ENCODE measurements around the gene HOXB7.

HOXB7 gene

DNA sequence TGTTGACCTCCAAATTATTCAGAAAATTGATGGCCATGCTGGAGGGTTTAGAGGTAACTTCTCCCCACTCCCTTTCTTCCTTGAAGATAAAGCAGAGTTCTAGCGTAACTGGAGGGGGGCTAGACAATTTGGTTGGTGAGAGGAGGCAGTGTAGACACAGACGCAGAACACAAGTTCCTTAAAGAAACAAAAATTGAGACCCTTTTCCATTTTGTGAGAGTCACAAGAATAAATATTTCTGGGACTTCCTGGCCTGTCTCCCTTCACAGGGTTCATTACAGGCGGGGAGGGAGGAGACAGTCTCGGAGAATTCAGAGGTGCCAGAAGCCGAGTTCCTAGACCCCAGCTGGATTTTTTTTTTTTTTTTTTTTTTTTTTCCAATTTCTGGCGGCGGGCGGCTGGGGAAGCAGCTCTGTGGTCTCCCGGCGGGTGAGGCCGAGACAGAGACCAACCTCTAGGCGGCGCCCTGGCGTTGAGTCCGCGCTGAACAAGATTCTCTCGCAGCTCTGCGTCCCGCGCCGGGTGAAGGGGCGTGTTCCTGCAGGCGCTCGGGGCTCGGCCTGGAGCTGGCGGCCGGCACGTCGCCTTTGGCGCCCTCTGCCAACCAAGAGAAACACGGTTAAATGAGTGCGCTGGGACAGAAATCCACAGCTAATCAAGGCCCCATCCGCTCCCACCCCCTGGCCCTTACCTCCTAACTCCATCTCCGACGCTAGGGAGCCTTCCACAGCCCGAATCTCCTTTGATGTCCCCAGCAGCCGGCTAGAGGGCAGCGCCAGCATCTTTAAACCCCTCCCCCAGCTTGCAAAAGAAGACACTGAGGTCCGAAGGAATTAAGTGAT lies 25.6 kb upstream of the HOXB7 start:
- peak; percentile 25 for DNase-seq

DNA sequence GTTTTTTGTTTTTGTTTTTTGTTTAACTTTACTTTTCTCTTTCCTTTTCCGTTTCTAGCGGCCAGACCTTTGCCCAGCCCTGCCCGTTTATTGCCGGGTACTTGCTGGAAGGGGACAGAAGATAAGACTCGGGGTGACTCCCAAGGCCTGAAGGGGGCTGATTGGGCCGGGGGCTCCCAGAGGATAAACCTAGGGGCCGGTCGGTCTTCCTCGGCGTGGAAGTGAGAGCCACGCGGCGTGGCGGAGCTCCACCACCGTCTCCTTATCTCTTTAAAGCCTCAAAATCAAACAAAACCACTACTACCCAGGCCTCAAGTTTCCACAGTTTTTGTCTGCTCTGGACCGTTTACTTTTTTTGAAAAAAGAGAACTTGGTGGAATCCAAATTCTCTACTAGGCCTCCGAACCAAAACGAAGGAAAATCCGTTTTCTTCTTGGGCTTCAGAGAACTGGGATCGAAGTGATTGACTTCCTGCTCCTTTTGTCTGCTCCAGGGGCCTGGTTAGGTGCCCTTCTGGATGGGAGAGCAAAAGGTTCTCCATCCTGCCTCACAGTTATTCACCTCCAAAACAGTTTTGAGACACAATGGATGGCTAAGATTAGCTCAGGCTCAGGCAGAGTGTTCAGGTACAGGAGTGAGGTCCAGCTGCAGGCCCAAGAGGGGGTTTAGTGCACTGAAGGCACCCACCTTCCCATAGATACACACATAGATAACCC lies 23.8 kb upstream of the HOXB7 start:
- DNase-seq, result no peak

DNA sequence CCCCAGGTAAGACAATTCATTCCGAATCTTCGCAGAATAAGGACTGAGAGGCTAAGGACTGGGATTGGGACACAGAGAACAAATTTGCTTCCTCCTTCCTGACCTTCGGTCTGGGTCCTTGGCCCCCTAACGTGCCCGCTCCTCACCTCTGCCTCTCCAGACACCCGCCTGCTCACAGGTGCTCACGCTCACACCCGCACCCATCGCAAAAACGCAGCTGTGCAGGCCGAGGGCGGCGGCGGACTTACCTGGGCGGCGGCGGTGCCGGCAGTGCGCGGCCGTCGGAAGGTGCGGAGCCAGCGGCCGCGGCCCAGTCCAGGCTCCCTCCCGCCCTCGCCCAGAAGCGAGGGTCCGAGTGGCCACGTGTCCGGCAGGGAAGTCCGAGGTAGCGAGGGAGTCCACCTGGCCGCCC lies 22.5 kb upstream of the HOXB7 start:
- no peak for DNase-seq

DNA sequence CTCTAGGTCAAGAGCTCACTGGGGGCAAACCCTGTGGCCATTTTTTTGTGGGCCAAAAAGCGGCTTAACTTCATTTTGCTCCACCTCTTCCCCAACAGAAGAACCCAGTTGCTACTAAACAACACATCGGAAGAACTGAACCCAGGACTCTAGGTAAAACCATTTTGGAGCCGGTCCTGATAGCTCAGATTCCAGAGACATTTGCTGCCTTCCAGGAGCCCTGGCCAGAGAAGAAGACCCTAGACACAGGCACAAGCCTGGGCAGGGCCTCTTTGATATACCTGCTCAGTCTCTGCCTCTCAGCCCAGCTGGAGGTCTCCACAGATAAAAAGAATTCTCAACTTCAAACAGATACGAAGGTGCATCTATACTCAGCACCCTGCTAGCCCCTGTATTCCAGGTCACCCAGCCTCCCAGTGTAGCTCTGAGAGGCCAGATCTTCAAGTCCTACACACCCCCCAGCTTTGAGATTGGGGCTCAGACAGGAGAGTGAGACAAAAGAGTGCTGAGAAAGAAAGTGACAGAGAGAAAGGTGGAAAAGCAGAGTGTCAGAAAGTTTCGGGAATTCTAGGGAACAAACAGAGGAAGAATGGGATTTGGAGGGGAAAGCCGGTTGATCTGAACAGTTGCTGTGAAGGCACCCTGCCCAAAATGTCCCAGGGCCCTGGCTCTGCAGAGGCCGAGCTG lies 21.9 kb upstream of the HOXB7 start:
- no peak for DNase-seq

DNA sequence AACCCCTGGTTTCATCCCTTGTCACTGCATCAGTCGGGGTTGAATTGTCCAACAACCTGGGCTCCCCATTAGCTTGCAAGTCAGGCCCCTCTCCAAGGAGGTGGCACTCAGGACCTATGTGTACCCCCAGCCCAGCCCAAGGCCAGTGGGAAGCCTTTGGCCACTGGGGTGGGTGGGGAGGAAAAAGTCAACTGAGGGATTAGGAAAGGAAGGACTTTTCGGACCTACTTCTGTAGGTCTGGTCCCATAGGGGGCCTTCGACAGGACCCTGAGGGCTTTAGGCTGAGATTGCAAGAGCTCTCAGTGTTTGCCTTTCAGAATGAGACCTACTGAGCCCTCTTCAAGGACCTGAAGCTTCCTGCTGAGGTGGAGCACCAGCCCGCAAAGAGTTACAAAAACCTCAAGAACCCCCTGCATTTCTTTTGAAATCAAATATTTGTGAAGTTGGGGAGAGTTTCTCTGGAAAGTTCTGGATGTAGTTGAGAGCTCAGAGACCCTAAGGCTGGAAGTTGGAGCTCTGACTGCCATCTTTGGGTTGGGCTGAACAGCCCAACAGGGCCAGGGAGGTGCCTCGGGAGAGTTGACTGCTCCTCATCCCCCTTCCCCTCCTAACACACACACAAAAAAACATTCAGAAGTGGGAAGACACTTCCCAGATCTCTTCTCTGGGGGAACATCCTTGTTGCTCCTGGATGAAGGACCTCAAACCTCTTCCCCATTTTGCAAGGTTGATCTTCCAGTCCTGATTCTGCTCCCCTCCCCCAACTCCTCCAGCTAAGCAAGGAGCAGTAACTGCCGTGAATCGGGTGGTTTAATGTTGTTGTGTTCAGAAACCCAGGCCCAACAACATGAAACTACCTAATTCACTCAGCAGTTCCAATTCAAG lies 21.1 kb upstream of the HOXB7 start:
- DNase-seq, result no peak

DNA sequence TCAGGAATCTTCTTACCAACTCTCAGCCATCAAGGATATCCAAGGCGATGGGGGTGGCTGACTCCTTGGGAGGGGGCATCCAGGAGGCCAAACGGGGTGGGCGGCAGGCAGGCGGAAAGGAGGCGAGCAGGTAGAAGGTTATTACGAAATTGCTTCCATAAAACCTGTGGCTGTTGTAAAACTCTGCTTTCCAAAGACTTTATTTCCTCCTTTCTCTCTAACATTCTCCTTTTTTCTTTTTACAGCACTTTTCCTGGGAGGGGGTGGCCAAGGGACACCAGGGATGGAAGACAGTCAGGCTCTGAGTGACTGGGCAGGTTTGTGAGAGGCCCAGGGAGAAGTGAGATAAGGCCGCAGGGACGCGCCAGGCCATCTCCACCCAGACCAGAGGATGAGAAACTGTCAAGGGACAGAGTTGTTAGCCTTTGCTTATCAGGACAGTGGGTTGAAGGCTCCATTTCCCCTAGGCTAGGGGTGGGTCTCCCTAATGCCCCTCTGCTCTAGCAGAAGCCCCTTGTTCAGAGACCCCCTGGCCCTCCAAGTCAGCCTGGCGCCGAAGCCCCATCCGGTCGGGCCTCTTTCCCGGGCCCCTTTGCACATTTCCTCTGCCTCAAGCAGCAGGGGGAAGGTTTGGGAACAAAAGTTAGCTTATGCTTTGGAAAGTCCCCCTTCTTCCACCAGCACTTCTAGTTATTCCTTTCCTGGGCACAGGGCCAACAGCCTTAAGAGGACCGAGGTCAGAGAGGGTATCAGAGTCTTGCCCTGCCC lies 20.3 kb upstream of the HOXB7 start:
- DNase-seq, result no peak

DNA sequence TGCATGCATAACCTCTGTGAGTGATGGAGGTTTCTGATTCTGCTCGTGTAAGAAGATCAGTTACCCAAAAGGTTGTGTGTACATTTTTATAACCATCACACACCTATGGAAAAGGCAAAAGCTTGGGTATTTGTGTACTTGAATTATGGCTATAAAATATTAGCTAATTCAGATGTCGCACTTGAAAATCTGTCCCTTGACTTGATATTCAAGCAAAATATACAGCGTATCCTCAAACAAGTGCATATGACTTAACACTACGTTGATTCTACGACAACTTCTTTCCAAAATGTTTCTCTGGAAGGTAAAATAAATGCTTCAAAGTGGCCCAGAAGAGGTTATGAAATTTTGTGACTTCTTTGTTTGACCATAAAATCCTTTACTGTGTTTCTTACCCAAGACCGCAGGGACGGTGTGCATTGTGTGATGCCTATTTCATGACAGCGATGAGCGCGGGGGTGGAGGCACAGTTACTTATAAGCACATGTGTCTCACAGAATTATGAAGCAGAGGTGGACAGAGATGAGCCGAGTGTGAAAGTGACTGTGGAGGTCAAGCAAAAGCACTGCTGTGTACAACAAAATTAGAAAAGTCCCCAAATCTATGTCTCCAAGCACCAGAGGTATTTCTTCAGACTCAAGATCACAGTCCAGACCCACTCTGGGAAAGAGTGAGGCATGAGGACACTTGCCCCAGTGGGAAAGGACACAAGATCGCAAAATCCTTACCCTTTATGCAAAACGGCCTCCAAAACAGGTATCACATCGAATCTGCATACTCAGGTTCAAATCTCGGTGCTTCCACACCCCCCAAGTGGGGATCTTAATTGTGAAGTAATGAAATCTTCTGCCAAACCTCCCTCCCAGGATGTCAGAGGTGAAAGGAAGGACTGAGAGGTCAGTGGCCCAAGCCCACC lies 19.4 kb upstream of the HOXB7 start:
- DNase-seq, result no peak

DNA sequence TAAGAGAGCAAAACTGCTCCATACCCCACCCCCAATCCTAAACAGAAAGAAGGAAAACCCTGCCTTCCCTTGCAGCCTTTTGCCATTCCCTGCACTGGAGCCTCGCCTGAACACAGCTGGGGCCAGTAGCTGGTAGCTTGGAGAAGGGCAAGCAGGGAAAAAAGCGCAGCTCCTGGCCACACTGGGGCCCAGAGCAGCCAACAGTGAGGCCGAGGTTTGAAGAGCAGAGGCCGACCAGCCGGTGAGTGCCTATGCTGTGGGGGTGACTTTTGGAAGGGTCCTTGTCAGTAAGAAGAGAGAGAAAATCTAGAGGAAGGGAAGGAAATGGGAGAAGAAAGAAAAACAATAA lies 18.6 kb upstream of the HOXB7 start:
- no peak for DNase-seq

DNA sequence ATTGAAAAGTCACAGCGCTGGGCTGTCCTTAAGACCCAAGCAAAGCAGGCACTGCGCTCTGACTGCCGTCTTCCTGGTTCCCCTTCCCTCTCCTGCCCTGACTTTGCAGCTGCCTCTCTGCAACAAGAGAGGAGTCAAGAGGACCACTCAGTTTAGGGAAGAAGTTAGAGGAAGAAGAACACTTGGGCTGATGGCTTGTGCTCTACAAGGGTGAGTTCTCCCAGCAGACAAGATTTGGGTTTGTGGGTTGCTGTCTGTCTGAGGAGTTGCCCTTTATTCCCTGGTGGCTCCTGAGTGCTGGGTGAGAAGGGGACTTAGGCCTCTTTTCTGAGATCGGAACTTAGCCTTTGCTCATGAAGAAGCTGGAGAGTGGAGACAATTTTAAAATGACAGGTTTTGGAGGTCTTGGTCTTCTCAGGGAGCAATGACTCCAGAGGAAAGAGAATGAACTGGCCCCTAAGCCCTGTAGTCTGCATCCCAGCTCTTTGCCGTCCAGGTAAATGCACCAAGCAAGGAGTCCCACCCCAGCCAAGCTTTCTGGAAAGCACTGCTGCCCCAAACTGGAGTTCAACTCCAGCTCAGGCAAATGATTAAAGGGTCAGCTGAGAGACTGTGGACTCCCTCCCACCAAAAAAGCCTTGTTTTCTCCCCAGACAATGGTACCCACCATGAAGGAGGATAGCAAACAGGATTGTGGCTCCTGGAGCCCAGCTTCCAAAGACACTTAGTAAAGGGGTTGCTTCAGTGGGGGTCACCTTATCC lies 18.0 kb upstream of the HOXB7 start:
- no peak for DNase-seq

DNA sequence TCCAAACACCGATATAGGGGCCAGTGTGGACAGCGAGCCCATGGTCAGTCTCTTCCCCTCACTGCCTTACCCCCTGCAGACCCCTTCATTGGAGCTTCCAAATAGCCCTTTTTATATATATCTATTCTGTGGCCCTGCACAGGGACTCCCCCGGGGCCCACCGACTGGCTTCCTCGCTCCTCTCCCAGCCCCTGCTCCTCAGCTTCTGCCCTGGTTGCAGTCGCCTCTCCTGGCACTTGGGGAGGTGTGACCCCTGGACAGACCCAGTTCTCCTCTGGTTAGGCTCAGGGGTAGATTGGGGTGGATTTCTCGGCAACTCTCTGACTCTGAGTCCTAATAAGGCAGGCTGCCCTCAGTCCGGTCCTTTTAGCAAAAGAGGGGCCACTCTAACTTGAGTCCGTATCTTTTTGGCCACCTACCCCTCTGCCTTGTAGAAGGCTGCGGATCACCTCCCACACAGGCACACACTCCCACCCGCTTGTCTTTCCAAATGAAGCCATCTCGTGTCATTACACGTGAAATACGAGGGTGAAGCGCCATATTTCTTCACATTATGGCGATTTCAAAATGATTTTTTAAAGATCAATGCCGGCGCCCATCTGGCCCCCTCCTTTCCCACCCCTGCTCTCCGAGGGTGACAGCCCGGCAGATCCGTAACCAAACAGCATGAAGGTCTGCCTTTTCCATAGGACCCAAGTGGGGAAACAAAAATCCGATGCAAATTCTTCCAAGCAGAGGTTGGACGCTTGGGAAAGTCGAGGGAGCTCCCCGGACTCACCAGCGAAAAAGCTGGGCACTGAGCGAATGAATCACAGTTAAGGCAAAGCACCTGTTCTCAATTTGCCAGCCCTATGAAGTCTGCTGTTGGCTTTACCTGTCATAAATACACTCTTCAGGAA lies 17.1 kb upstream of the HOXB7 start:
- DNase-seq, result no peak

DNA sequence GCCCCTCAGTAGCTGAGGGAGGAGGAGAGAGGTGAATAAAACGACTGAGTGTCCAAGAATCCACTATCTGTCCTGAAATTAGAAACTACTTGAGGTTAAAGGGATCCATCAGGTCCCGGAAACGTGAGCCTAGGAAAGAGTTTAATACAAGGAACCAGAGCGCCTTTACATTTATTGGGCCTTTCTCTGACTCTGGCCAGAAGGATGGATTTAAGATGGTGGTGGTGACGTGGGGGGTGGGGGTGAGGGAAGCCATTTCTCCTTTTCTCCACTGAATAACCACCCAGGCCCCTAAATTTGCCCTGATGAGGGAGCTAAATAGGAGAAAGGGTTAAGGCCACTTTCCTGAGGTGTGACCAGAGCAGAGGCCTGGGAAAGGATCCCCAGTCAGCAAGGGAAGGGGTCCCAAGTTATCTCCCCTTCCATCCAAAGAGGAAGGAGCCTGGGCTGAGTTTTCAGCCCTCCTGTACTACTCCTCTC lies 16.3 kb upstream of the HOXB7 start:
- DNase-seq, result no peak

DNA sequence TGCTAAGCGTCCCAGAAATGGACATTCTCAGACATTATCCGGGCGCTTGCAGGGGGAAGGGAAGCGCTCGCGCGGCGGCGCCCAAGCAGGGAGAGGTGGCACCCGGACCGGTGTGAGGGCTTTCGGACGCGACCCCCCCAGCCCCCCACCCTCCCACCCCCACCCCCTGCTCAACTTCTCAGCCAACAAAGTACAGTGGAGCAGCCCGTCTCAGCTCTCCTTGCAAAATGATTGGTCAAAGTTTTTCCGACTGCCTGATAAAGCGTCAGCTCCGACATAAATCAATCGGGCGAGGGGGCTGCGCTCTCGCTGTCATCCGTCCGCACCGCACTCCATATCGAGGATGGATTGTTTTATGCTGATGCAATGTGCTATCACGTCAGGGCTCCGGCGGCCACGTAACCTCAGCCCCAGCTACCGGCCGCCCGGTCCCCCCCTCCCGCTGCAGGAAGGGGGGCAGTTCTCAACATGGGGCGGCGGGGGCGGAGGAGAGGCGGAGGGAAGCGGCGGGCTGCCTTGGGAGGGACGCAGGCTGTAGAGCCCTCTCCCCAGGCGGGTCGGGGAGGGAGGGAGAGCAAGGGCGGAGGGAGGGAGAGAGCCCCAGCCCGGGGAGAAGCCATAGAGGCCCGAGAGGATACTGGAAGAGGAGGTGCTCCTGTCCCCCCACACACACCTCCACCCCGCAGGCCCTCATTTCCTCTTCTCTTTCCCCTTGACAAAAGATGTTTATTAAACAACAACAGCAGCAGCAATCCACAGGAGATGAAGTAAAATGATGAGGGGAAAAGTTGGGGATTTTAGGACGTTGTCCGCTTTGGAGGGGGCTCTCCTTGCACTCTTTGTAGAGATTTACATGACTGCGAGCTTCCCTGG lies 15.7 kb upstream of the HOXB7 start, which contains the start of gene HOXB9:
TSS of gene HOXB9 (minus strand) at position 114 of the 873 bp plus-strand sequence. CDS start at position 25, 89 bp downstream.
- DNase-seq, result peak; percentile 84

DNA sequence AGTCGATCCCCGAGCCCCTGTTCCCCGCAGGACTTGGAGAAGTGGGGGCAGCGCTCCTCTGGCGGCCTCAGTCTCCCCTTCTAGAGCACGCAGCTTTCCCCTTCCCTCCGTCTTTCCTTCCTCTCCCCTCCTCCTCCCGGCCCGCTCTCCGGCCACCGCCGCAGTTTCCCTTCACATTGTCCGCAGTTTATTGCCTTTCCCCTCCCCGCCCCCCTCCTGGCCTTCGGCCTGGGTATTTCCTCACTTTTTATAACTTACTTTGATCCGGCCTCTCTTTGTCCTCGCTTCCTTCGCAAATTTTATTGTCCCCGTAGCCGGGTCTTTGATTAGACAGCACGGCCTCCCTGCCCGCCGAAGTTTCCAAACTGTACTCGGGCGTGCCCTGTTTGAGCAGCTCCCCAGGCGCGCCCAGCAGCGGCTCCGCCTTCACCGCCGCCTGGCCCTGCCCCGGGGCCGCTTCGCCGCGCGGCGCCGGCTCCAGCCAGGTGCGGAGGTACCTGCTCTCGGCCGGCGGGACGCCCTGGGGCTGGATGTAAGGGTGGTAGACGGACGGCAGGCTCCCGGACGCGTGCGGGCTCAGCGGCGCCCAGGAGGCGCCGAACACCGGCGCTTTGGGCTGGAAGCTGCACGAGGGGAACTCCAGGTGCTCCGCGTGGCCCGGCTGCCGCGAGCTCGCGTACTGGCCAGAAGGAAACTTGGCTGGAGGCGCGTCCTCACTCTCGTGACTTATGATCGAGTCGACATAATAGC lies 14.9 kb upstream of the HOXB7 start:
- DNase-seq, result peak; percentile 58

DNA sequence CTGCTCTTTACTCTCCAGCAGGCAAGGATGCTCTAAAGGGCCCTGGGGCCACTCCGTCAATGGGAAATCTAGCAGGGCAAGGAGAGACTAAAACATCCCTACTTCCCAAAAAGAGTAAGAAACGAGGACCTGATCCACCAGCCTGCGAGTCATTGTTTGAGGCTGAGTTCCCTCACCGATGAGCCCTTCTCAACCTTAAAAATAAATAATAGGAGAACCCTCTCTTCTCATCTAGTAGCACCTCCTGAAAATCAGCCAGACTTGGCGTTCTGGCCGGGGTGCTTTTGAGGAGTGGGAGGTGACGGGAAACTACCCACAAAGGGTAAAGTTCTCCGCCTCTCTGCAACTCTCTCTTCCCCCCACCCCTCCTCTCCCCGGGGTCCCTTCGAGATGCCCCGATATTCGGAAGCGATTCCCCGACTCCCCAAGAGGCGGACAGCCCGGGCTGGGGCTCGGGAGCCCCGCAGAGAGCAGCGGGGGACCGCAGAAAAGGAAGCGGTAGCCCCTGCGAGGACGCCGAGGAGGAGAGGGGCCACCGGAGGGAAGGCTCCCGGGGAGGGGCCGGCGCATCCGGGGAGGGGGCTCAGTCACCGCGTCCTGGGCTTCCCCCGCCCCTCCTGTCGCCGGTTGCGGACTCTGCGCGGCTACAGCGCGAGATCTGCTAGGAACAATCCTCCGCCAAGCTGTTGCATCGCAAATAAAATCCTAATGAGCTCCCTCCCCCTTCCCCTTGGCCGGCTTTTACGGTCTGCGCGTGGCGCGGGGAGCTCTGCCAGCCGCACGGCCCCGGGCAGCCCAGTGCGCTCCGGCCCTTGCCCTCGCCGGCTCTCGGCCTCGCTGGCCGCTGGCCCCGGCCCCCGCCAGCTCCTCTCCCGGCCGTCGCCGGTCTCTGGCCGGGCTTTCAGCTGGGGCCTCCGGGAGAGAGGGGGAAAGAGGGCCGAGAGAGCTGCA lies 14.0 kb upstream of the HOXB7 start:
- peak; percentile 35 for DNase-seq

DNA sequence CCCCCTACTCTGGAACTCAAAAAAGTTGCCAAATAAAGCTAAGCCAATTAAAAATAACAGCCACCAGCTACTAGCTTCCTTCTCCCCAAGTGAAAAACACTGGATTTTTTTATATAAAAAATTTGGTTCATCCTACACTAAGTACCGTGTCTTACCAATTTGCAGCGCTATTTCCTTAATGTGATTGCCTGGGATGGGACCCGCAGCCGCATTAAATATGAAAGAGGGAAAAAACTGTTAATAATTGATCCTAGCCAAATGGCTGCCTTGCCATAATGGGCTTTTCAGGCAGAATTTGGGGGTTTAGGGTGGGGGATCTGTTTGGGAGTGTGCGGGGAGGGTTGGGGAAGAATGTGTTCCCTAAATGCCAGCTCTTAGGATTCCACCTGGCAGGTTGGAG lies 13.3 kb upstream of the HOXB7 start:
- DNase-seq, result no peak

DNA sequence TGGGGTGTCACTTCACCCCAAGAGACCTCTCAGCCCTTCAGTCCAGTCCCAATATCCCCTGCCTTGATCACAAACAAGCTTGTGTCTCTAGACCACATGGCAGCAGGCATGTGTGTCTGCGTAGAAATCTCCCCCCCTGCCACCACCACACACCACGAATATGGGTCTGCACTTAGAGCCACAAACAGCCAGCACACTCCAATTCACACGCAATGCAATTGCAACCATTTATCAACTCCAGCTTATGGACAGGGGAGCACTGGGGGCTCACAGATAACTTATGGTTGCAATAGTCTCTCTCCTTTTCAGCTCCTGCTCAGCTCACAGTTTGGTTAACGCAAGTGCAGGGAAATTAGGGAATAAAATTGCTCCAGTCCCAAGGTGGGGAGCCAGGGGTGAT lies 12.8 kb upstream of the HOXB7 start:
- no peak for DNase-seq
